Activated naive CD4-positive, alpha-beta T cell treated with anti-CD3 and anti-CD28 coated beads, Interleukin-2, amount 50 U/mL, for 72 hours (primary cell): ENCODE measurements around the gene MXRA8. TPM values are rescaled to one million over a fixed set of nuclear protein-coding genes. Genes with fewer than 3 reads are reported as not detected.

Source experiments
- ATAC-seq, 2 donors: fragments of 150-1000 bp; cut with Tn5 transposase; 2 replicates each; pipeline ENCODE4 v1.10.0; 2021; ENCODE audit warnings: mild to moderate bottlenecking in 2 of 2, moderate library complexity in 2 of 2
- DNase-seq, 2 donors: peaks; one replicate each; pipeline ENCODE4 v3.0.0; 2021 to 2022; ENCODE audit warnings: low spot score in 2 of 2
- H3K27ac Mint-ChIP-seq, 2 donors: one replicate each; pipeline ENCODE4 v1.8.0; 2022; ENCODE audit warnings: mild to moderate bottlenecking in 2 of 2, mixed read lengths in 2 of 2
- H3K36me3 Mint-ChIP-seq, 2 donors: one replicate each; pipeline ENCODE4 v1.8.0; 2022; ENCODE audit warnings: mixed read lengths in 2 of 2
- H3K9me3 Mint-ChIP-seq, 2 donors: one replicate each; pipeline ENCODE4 v1.8.0; 2022; ENCODE audit warnings: mixed read lengths in 2 of 2
- total RNA-seq, 2 donors: library from RNA; stranded (reverse); gene quantifications; one replicate each; pipeline ENCODE4 v1.2.3, GENCODE V29; 2022

Gene MXRA8
- total RNA-seq, 2 donors from 2014 or later, result 0.66 TPM; not detected in 1

- Mint-ChIP-seq H3K9me3 (no peaks in the 10 kb centered on the region), H3K36me3 (no peaks in the 10 kb centered on the region), H3K27ac (no peak overlapping the region)
- no peak for ATAC-seq
- DNase-seq, result no peak
These were observed 1.5 kb upstream of the MXRA8 start for GRCh38 chr1:1359664-1360468.

DNA sequence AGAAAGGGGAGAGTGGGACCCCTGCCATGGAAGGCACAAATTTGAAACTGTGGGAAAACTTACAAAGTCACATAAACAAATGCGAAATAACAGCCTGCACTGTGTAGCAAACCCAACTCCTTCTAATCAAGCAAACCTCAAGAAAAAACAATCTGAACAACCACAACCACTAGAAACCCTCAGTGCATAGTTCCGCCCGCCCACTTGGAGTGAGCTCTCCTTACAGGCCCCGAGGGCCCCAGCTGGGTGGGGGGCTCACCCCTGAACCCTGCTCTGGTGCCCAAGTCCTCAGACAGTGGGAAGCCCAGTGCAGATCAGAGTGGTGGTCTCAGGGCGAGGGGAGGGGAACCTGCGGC, 931 bp upstream of the MXRA8 start:
- Mint-ChIP-seq H3K36me3 (no peaks in the 10 kb centered on the region), H3K9me3 (no peaks in the 10 kb centered on the region), H3K27ac (no peak overlapping the region)
- DNase-seq (no peak), ATAC-seq (no peak)

DNA sequence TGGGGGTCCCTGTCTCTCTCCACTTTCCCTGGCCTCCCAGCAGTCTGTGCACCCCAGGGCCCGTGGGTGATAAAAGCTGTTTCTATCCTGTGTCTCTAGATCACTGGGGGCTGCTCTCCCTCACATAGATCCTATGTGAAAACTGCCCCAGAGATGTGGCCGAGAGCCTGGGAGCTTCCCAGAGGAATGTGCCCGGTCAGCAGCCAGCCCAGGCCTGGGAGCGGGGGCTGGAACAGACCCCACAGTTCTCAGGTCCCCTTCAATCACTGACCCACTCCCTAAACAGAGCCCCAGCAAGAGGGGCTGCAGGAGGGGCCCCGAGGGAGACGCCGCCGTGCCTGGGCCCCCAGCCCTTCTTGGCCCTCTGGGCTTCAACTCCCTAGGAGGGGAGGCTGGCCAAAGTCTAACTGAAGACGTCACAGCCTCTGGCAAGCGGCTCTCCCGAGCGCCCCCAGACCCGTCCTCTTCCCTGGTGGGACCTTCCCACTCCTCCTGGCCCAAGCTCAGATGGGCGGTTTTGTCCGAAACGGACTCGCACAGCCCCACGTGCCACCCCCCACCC, 403 bp downstream of the MXRA8 start:
- no peak overlapping the region for H3K27ac Mint-ChIP-seq
- ATAC-seq, result no peak
- no peak for DNase-seq
- no peaks in the 10 kb centered on the region for H3K9me3 Mint-ChIP-seq
- no peaks in the 10 kb centered on the region for H3K36me3 Mint-ChIP-seq

DNA sequence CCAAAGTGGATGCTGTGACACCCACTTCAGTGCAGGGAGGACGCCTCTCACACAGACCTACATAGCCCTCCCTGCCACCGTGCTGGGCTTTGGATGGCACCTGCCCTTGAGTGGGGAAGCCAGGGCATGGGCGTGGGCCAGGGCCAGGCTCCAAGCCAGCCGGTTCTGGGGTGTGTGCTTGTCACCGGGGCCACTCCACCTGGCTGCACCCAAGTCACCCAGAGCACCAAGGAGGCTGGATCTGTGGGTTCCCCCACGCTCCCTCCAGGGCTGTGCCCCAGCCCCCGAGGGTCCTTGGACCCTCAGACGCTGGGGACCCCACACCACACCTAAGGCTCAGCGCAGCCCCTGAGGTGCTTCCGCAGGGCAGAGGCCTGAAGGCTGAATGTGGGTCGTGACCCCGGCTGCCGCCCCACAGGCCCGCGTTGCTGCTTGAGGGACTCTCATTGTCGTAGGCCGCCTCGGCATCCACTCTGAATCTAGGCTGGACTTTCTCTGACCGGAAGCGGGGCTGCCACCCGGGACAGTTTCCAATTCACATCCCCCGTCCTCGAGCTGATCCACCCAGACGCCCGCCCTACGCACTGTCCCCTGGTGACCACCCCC, 1.5 kb downstream of the MXRA8 start:
- DNase-seq (no peak), ATAC-seq (no peak)
- Mint-ChIP-seq H3K36me3 (no peaks in the 10 kb centered on the region), H3K27ac (no peak overlapping the region), H3K9me3 (no peaks in the 10 kb centered on the region)

- Mint-ChIP-seq H3K36me3 (no peaks in the 10 kb centered on the region), H3K9me3 (no peaks in the 10 kb centered on the region), H3K27ac (no peak overlapping the region)
- no peak for ATAC-seq
- DNase-seq, result no peak
These were observed 2.1 kb downstream of the MXRA8 start for GRCh38 chr1:1356166-1356795.

GRCh38 chr1:1355416-1355815, 2.9 kb downstream of the MXRA8 start:
- no peak for DNase-seq
- Mint-ChIP-seq H3K9me3 (no peaks in the 10 kb centered on the region), H3K27ac (no peak overlapping the region)

DNA sequence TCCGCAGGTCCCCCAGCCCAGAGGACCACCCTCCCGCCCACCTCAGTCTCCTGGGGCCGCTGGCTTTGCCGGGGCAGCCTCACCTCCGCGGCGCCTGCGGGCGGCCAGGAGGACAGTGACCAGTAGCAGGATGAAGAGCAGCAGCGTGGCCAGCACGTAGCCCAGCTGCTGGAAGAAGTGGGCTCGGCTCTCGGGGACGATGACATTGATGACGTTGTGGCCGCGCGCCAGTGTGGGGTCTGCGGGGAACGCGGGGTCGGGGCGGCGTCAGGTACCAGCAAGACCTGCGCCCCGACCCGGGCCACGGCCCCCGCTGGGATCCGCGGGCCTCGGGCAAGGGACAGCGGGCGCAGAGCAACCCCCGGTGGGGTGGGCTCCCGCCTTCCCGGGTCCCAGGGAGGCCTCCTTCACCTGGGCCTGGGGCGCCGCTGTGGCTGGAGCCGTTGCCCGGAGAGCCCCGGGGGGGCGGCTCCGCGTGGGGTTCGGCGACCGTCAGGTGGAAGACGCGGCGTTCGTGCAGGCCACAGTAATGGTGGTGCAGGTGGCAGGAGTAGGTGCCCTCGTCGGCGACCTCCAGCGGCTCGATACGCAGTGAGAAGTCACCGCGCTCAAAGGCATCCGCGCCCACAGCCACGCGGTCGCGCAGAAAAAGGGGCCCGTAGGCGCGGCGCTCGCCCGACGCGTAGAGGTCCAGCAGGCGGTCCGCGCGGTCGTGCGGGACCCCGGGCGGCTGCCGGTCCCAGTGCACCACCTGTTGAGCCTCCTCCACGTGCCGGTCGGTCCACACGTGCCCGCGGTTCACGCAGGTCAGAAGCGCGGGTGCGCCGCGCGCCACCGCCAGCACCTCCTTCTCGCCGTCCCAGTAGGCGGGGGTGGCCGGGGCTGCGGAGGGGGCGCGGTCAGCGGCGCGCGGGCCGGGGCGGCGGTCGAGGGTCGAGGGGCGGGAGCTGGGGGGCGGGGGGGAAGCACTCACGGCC, 3.8 kb downstream of the MXRA8 start:
- ATAC-seq (no peak), DNase-seq (no peak)
- Mint-ChIP-seq H3K9me3 (no peaks in the 10 kb centered on the region), H3K27ac (no peak overlapping the region), H3K36me3 (no peaks in the 10 kb centered on the region)

More at GRCh38 chr1:1355416-1355815, 2.9 kb downstream of the MXRA8 start:
- peak; percentile 17 to 34 for ATAC-seq
- no peaks in the 10 kb centered on the region for H3K36me3 Mint-ChIP-seq

GRCh38 chr1:1353389-1354151, 4.8 kb downstream of the MXRA8 start:
- Mint-ChIP-seq H3K27ac (no peak overlapping the region), H3K36me3 (no peaks in the 10 kb centered on the region), H3K9me3 (no peaks in the 10 kb centered on the region)
- no peak for DNase-seq
- ATAC-seq, result no peak

DNA sequence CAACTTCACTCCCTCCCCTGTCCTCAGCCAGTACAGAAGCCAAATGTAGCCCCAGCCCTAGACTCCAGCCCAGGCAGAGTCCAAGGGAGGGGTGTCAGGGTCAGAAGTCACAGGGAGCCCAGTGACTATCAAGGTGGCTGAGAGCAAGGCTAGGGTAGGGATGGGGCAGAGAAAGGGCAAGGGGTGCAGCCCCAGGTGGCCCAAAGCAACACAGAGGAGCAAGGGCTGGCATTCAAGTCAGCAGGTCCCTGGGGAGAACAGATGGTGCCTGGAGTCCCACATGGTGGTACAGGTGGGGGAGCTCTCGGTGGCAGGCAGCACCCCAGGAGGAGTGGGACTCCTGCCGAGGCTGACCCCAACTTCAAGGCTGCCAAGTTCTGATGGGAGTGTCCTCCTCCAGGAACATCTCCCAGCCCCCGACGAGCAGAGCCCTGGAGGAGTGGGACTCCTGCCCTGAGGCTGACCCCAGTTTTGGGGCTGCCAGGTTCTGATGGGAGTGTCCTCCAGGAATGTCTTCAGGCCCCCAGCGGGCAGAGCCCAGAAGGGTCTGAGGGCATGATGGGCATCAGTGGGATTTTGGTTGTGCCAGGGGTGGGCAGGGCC, 5.5 kb downstream of the MXRA8 start:
- no peak for ATAC-seq

GRCh38 chr1:1351511-1352427, 6.6 kb downstream of the MXRA8 start:
- no peak for DNase-seq
- H3K27ac Mint-ChIP-seq, result peak overlapping the region; percentile 51 to 58
- H3K9me3 Mint-ChIP-seq, result no peaks in the 10 kb centered on the region
- H3K36me3 Mint-ChIP-seq, result no peaks in the 10 kb centered on the region
- no peak for ATAC-seq

More for the DNA sequence above, 5.5 kb downstream of the MXRA8 start:
- H3K9me3 Mint-ChIP-seq, result no peaks in the 10 kb centered on the region
- no peak overlapping the region for H3K27ac Mint-ChIP-seq
- no peaks in the 10 kb centered on the region for H3K36me3 Mint-ChIP-seq
- DNase-seq, result no peak

GRCh38 chr1:1349256-1350012, 8.9 kb downstream of the MXRA8 start, which contains the start of gene DVL1:
DVL1 (minus strand) TSS chr1:1349418; CDS start chr1:1349065, 353 bp downstream.
- H3K36me3 Mint-ChIP-seq, result no peaks in the 10 kb centered on the region
- DNase-seq, result peak; percentile 84
- peak; percentile 61 to 83 for ATAC-seq
- H3K9me3 Mint-ChIP-seq, result no peaks in the 10 kb centered on the region
- H3K27ac Mint-ChIP-seq, result peak within 1 kb of the TSS in 1 of 2 donors; percentile 65

DNA sequence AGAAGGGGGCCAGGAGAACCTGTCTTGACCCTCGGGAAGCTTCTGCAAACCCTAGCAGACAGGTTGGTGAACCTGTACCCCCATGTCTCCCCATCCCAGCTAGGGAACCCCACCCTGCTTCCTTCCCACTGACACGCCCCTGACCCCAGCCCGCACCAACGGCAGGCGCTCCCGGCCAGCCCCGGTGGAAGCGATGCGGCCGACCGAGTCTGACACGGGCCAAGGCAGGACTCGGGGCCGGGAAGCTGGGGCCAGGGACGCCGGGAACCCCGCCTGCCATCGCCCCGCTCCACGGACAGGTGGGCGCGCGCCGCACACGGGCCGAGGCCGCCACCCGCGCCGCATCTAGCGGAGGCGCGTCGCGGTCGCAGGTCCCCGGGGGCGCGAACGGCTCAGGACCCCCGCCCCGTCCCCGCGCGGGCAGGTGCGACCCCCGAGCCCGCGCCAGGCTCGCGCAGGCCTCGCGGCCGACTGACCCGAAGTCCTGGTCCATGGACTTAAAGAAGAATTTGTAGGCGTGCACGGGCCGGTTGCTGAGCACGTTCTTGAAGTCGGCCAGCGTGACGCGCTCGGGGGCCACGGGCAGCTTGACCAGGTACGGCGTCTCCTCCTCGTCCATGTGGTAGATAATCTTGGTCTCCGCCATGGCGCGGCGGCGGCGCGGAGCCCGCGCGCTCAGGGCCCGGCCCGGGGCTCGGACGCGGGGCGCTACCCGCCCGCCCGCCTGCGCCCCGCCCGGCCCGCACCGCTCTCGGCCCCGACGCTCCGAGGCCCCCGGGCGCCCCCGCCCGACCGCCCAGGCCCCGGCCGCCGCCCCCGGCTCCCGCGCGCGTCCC, 9.7 kb downstream of the MXRA8 start:
- Mint-ChIP-seq H3K27ac (peak overlapping the region in 1 of 2 donors; percentile 65), H3K36me3 (no peaks in the 10 kb centered on the region), H3K9me3 (no peaks in the 10 kb centered on the region)
- DNase-seq (no peak), ATAC-seq (peak; percentile 9 to 40)
